ENCODE data around the gene HMG20A. TPM values are rescaled to one million over a fixed set of nuclear protein-coding genes. Genes with fewer than 3 reads are reported as not detected.

Gene HMG20A
- polyA plus RNA-seq, 3 donors: 11.6 to 26.4 (median 17.7) TPM

DNA sequence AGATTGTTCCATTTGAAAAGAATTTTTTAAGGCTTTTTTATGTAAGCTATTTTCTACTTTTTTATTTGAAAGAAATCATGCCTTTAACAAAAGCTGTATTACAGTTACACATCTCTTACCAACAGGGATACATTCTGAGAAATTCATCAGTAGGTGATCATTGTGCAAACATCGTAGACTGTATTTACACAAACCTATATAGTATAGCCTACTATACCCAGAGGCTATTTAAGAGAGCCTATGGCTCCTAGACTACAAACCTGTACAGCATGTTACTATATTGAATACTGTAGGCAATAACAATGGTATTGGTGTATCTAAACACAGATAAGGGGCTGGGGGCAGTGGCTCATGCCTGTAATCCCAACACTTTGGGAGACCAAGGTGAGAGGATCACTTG is 43.9 kb upstream of the HMG20A start:
- no peaks in the 10 kb centered on the region for H3K36me3 Mint-ChIP-seq

DNA sequence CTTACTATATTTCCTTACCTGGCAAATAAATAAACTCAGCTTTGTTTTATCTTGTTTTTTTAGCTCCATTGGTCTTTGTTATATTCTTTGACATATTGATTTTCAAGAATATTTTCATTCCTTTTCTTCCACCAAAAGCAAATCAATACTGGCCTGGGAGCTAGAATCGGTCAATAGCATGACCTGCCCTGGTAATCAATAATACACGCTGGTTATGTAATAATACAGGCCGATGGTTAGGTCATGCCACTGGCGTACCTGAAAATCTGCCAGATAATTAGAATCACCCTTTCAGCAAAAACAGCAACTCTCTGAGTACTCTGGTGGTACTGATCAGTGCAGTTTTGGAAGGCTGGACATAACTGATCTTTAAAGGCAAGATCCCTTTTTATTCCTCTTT is 40.7 kb upstream of the HMG20A start:
- H3K27me3 ChIP-seq (ENCODE audit: control insufficient read depth in 2 of 2, insufficient read depth in 2 of 2, low read length in 2 of 2): no peaks in the 10 kb centered on the region
- no peaks in the 10 kb centered on the region for H3K36me3 ChIP-seq (replicated peaks in 1 of 2; ENCODE audit: control insufficient read depth in 1 of 2, insufficient read depth in 2 of 2, low read length in 2 of 2)
- TF ChIP-seq, protein P1, sequence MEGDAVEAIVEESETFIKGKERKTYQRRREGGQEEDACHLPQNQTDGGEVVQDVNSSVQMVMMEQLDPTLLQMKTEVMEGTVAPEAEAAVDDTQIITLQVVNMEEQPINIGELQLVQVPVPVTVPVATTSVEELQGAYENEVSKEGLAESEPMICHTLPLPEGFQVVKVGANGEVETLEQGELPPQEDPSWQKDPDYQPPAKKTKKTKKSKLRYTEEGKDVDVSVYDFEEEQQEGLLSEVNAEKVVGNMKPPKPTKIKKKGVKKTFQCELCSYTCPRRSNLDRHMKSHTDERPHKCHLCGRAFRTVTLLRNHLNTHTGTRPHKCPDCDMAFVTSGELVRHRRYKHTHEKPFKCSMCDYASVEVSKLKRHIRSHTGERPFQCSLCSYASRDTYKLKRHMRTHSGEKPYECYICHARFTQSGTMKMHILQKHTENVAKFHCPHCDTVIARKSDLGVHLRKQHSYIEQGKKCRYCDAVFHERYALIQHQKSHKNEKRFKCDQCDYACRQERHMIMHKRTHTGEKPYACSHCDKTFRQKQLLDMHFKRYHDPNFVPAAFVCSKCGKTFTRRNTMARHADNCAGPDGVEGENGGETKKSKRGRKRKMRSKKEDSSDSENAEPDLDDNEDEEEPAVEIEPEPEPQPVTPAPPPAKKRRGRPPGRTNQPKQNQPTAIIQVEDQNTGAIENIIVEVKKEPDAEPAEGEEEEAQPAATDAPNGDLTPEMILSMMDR (IDR thresholded peaks at IDR 0.05): no peak
- 100% methylated on average over 1 of the region's 4 CpGs for WGBS (ENCODE audit: insufficient coverage)
- no peak overlapping the region for H3K27ac Mint-ChIP-seq
- no peaks in the 10 kb centered on the region for H3K79me2 ChIP-seq (ENCODE audit: insufficient read depth, low read length)
- no peak overlapping the region for H3K4me3 ChIP-seq (replicated peaks in 1 of 3; ENCODE audit: low read depth in 2 of 3, low read length in 3 of 3)
- peaks cover 5 to 6% of the 10 kb centered on the region in 2 donors for H3K4me1 ChIP-seq (ENCODE audit: control insufficient read depth in 1 of 2, insufficient read depth in 2 of 2, low read length in 2 of 2)
- no peak overlapping the region for H3K4me3 Mint-ChIP-seq
- H3K27ac ChIP-seq (ENCODE audit: low read depth in 1 of 2, low read length in 2 of 2): no peak overlapping the region
- H3K4me2 ChIP-seq (replicated peaks; ENCODE audit: extremely low read depth, low read length, poor library complexity, severe bottlenecking): no peak overlapping the region
- H3K9me3 ChIP-seq (replicated peaks in 1 of 2; ENCODE audit: control insufficient read depth in 1 of 2, insufficient read depth in 1 of 2, low read length in 2 of 2): no peaks in the 10 kb centered on the region
- no peak overlapping the region for H3K9ac ChIP-seq (ENCODE audit: insufficient read depth, low read length, poor library complexity, severe bottlenecking)
- H4K20me1 ChIP-seq (ENCODE audit: insufficient read depth, low read length): no peaks in the 10 kb centered on the region
- H3K27me3 Mint-ChIP-seq (ENCODE audit: low read depth in 3 of 3): no peaks in the 10 kb centered on the region
- no peaks in the 10 kb centered on the region for H3K9me3 Mint-ChIP-seq
- no peak for DNase-seq
- peaks cover 14% of the 10 kb centered on the region for H3K4me1 Mint-ChIP-seq
- intact Hi-C loops (cut with micrococcal nuclease): no loop called here
- H2AFZ ChIP-seq (ENCODE audit: insufficient read depth, low read depth, low read length, poor library complexity, severe bottlenecking): no peak overlapping the region
- H3K36me3 Mint-ChIP-seq: no peaks in the 10 kb centered on the region

More for the DNA sequence above, 43.9 kb upstream of the HMG20A start:
- no CpG with 5 or more reads among the region's 1 CpG for WGBS (ENCODE audit: insufficient coverage)
- Mint-ChIP-seq H3K9me3 (peaks cover 0 to 5% (median 0%) of the 10 kb centered on the region in 7 donors), H3K4me3 (no peak overlapping the region), H3K27me3 (ENCODE audit: low read depth in 3 of 3) (no peaks in the 10 kb centered on the region), H3K27ac (no peak overlapping the region), H3K4me1 (peaks cover 5% of the 10 kb centered on the region)
- Histone ChIP-seq H3K79me2 (ENCODE audit: insufficient read depth, low read length) (no peaks in the 10 kb centered on the region), H3K4me2 (replicated peaks; ENCODE audit: extremely low read depth, low read length, poor library complexity, severe bottlenecking) (no peak overlapping the region), H3K4me1 (ENCODE audit: control insufficient read depth in 1 of 2, insufficient read depth in 2 of 2, low read length in 2 of 2) (no peaks in the 10 kb centered on the region), H3K36me3 (replicated peaks in 1 of 2; ENCODE audit: control insufficient read depth in 1 of 2, insufficient read depth in 2 of 2, low read length in 2 of 2) (no peaks in the 10 kb centered on the region), H3K9me3 (replicated peaks in 1 of 2; ENCODE audit: control insufficient read depth in 1 of 2, insufficient read depth in 1 of 2, low read length in 2 of 2) (no peaks in the 10 kb centered on the region), H4K20me1 (ENCODE audit: insufficient read depth, low read length) (no peaks in the 10 kb centered on the region), H3K9ac (ENCODE audit: insufficient read depth, low read length, poor library complexity, severe bottlenecking) (no peak overlapping the region), H3K4me3 (replicated peaks in 1 of 3; ENCODE audit: low read depth in 2 of 3, low read length in 3 of 3) (no peak overlapping the region), H3K27ac (ENCODE audit: low read depth in 1 of 2, low read length in 2 of 2) (no peak overlapping the region), H2AFZ (ENCODE audit: insufficient read depth, low read depth, low read length, poor library complexity, severe bottlenecking) (no peak overlapping the region), H3K27me3 (ENCODE audit: control insufficient read depth in 2 of 2, insufficient read depth in 2 of 2, low read length in 2 of 2) (no peaks in the 10 kb centered on the region)
- no peak for DNase-seq
- TF ChIP-seq, protein P1 (IDR thresholded peaks at IDR 0.05): no peak
- intact Hi-C loops (cut with micrococcal nuclease): no loop called here

All from CD14-positive monocyte (primary cell).